Coronary artery (tissue), 2 donors: ENCODE measurements around the gene TNXB.
"Not testable (repeated sequence)": the region's sequence is repeated elsewhere in the genome, so short reads cannot be mapped to it uniquely, and the experiment has no call there.

Experiments used
- DNase-seq: peaks from one replicate; pipeline ENCODE4 v3.0.0-alpha.2; 2017; ENCODE audit warnings: low spot score
- H3K27ac ChIP-seq, 2 donors: fragments of 200-600 bp; sonication (generic); one replicate each; pipeline ENCODE4 v1.5.1; 2016 to 2019
- H3K4me3 ChIP-seq: fragments of 200-600 bp; sonication (generic); 2 replicates; pipeline ENCODE4 v1.5.1; 2016; ENCODE audit warnings: mild to moderate bottlenecking, moderate library complexity
- CTCF ChIP-seq: fragments of 200-600 bp; sonication (generic); IDR thresholded peaks from one replicate; pipeline ENCODE4 v1.5.1; 2019; ENCODE audit warnings: antibody characterized with exemption

The TNXB gene

GRCh38 chr6:32147401-32148132 is 38.4 kb upstream of the TNXB start:
- no peak for TF ChIP-seq CTCF
- no peak overlapping the region for H3K4me3 ChIP-seq
- H3K27ac ChIP-seq, result no peak overlapping the region
- DNase-seq, result no peak

- DNase-seq, result no peak
- H3K27ac ChIP-seq, result no peak overlapping the region
- TF ChIP-seq CTCF, result no peak
- no peak overlapping the region for H3K4me3 ChIP-seq
Observed at GRCh38 chr6:32146687-32147086, 37.5 kb upstream of the TNXB start.

GRCh38 chr6:32146287-32146686 is 37.1 kb upstream of the TNXB start:
- Histone ChIP-seq H3K27ac (no peak overlapping the region), H3K4me3 (no peak overlapping the region)
- TF ChIP-seq CTCF, result no peak
- DNase-seq, result no peak

- DNase-seq, H3K27ac ChIP-seq, H3K4me3 ChIP-seq: not testable (repeated sequence)
Observed at GRCh38 chr6:32144238-32144637, 35.1 kb upstream of the TNXB start.

GRCh38 chr6:32140420-32141046 is 31.4 kb upstream of the TNXB start:
- no peak for DNase-seq
- no peak overlapping the region for H3K4me3 ChIP-seq
- TF ChIP-seq CTCF, result no peak
- no peak overlapping the region for H3K27ac ChIP-seq

- no peak for DNase-seq
- TF ChIP-seq CTCF, result no peak
- Histone ChIP-seq H3K27ac (no peak overlapping the region), H3K4me3 (no peak overlapping the region)
Observed at GRCh38 chr6:32139590-32139989, 30.5 kb upstream of the TNXB start.

- Histone ChIP-seq H3K27ac (no peak overlapping the region), H3K4me3 (no peak overlapping the region)
- TF ChIP-seq CTCF, result no peak
- no peak for DNase-seq
Observed at GRCh38 chr6:32137454-32137853, 28.3 kb upstream of the TNXB start.
